GM19452 (cell line): Measurements from ENCODE around the gene DUSP19.

Experiments used
- ATAC-seq: cut with Tn5 transposase; IDR thresholded peaks from one replicate; pipeline ENCODE4 v1.9.1; 2021; ENCODE audit not compliant: unreplicated experiment

The DUSP19 gene

GRCh38 chr2:183063083-183063482 lies 15.5 kb upstream of the DUSP19 start:
- no peak for ATAC-seq

- ATAC-seq = no peak
These were observed 10.0 kb upstream of the DUSP19 start for GRCh38 chr2:183068561-183068960.

- ATAC-seq = no peak
These were observed 9.4 kb upstream of the DUSP19 start for GRCh38 chr2:183069174-183069573.

- ATAC-seq = no peak
These were observed 7.4 kb upstream of the DUSP19 start for GRCh38 chr2:183070942-183071844.

- no peak for ATAC-seq
These were observed 6.4 kb upstream of the DUSP19 start for GRCh38 chr2:183072177-183072576.

- ATAC-seq = no peak
These were observed 434 bp upstream of the DUSP19 start for GRCh38 chr2:183078163-183078463.

GRCh38 chr2:183079139-183079775 lies 710 bp downstream of the DUSP19 start:
- ATAC-seq = peak; percentile 31

- no peak for ATAC-seq
These were observed 3.4 kb downstream of the DUSP19 start for GRCh38 chr2:183081911-183082310.

GRCh38 chr2:183088061-183088460 lies 9.5 kb downstream of the DUSP19 start:
- no peak for ATAC-seq

GRCh38 chr2:183089192-183089851 lies 10.8 kb downstream of the DUSP19 start:
- peak; percentile 59 for ATAC-seq

GRCh38 chr2:183091318-183091953 lies 12.9 kb downstream of the DUSP19 start:
- ATAC-seq = no peak

- ATAC-seq = no peak
These were observed 13.4 kb downstream of the DUSP19 start for GRCh38 chr2:183091954-183092345.

- ATAC-seq = peak; percentile 82
These were observed 15.5 kb downstream of the DUSP19 start for GRCh38 chr2:183093857-183094657.

GRCh38 chr2:183105402-183106134 lies 27.0 kb downstream of the DUSP19 start:
- ATAC-seq = no peak

- ATAC-seq = no peak
These were observed 34.0 kb downstream of the DUSP19 start for GRCh38 chr2:183112577-183112976.

GRCh38 chr2:183113630-183114029 lies 35.1 kb downstream of the DUSP19 start:
- no peak for ATAC-seq

GRCh38 chr2:183117226-183117625 lies 38.7 kb downstream of the DUSP19 start:
- no peak for ATAC-seq

GRCh38 chr2:183123117-183123958 lies 44.8 kb downstream of the DUSP19 start:
- ATAC-seq = no peak

GRCh38 chr2:183123959-183124221 lies 45.3 kb downstream of the DUSP19 start:
- peak; percentile 42 for ATAC-seq
